AG04450 (cell line): ENCODE measurements around the gene ACE. TPM values are rescaled to one million over a fixed set of nuclear protein-coding genes. Genes with fewer than 3 reads are reported as not detected.

Experiments
- CTCF ChIA-PET: fragments of 300-600, 350-600 bp; formaldehyde crosslinking; extraction: SDS; loops from one replicate; lab custom pipeline; 2022; ENCODE audit warnings: antibody characterized with exemption, inconsistent platforms; lab: Charles Lee
- POLR2A ChIA-PET: fragments of 350-600 bp; formaldehyde crosslinking; extraction: SDS; loops from one replicate; lab custom pipeline; 2021; ENCODE audit warnings: antibody characterized with exemption, inconsistent platforms; lab: Yijun Ruan, JAX
- DNase-seq: peaks from one replicate; pipeline ENCODE4 v3.0.0-alpha.2; 2011; ENCODE audit warnings: low read depth, low spot score
- H3K27ac ChIP-seq: one replicate; pipeline ENCODE4 v1.5.1; 2012; ENCODE audit warnings: low read depth, low read length, control low read depth
- H3K27me3 ChIP-seq: one replicate; pipeline ENCODE4 v1.6.0; 2012; ENCODE audit warnings: low read length; ENCODE audit not compliant: control insufficient read depth, insufficient read depth
- H3K4me3 ChIP-seq: 2 replicates; pipeline ENCODE4 v1.5.1; 2011; ENCODE audit warnings: mild to moderate bottlenecking, low read depth, low read length, control low read depth
- H3K9me3 ChIP-seq: 2 replicates; pipeline ENCODE4 v1.5.1; 2012; ENCODE audit warnings: low read length; ENCODE audit not compliant: control insufficient read depth, insufficient read depth
- CTCF ChIP-seq: IDR thresholded peaks from 2 replicates; pipeline ENCODE4 v1.5.1; 2011; ENCODE audit warnings: low read depth, low read length, control low read depth, inconsistent platforms
- polyA plus RNA-seq: library from polyadenylated mRNA; depleted of rRNA; stranded (reverse); fragments of >200 nt; gene quantifications from 2 replicates; pipeline ENCODE4 v1.2.3, GENCODE V29; 2011

ACE gene
- polyA plus RNA-seq, 1 experiment = 0.99 TPM

- Histone ChIP-seq H3K4me3 (no peak overlapping the region), H3K27ac (no peak overlapping the region), H3K9me3 (peaks cover 2% of the 10 kb centered on the region; the same call in 1 of the 2 replicates), H3K27me3 (no peaks in the 10 kb centered on the region)
- no peak for DNase-seq
- ChIA-PET POLR2A (no interaction called here), CTCF (no interaction called here)
- TF ChIP-seq CTCF = no peak
Measured at GRCh38 chr17:63512388-63512787, 35.5 kb downstream of the ACE start.

- CTCF ChIA-PET = no interaction called here
- POLR2A ChIA-PET = no interaction called here
- no peak overlapping the region for H3K4me3 ChIP-seq
- no peak for TF ChIP-seq CTCF
- H3K9me3 ChIP-seq = peaks cover 2% of the 10 kb centered on the region; the same call in 1 of the 2 replicates
- no peaks in the 10 kb centered on the region for H3K27me3 ChIP-seq
- DNase-seq = no peak
- H3K27ac ChIP-seq = no peak overlapping the region
Measured at GRCh38 chr17:63512896-63513644, 36.2 kb downstream of the ACE start.

GRCh38 chr17:63514477-63514876, 37.6 kb downstream of the ACE start:
- no peak for TF ChIP-seq CTCF
- no peak for DNase-seq
- H3K4me3 ChIP-seq = no peak overlapping the region
- H3K27ac ChIP-seq = no peak overlapping the region
- H3K9me3 ChIP-seq = no peaks in the 10 kb centered on the region
- no peaks in the 10 kb centered on the region for H3K27me3 ChIP-seq
- ChIA-PET POLR2A (no interaction called here), CTCF (interaction anchor here (1.1 kb wide), 1 partner anchor 98 kb away, joined by 4 read pairs; no protein-coding TSS in a partner anchor)

- H3K27ac ChIP-seq = no peak overlapping the region
- no peaks in the 10 kb centered on the region for H3K27me3 ChIP-seq
- ChIA-PET CTCF (interaction anchor here (1.1 kb wide), 1 partner anchor 98 kb away, joined by 4 read pairs; no protein-coding TSS in a partner anchor), POLR2A (interaction anchor here (1.0 kb wide), 1 partner anchor 16 kb away, joined by 3 read pairs; no protein-coding TSS in a partner anchor)
- no peak for TF ChIP-seq CTCF
- no peaks in the 10 kb centered on the region for H3K9me3 ChIP-seq
- no peak for DNase-seq
- H3K4me3 ChIP-seq = no peak overlapping the region
Measured at GRCh38 chr17:63514974-63515373, 38.1 kb downstream of the ACE start.

- Histone ChIP-seq H3K4me3 (no peak overlapping the region), H3K27ac (no peak overlapping the region), H3K27me3 (no peaks in the 10 kb centered on the region), H3K9me3 (no peaks in the 10 kb centered on the region)
- no peak for DNase-seq
- ChIA-PET CTCF (no interaction called here), POLR2A (interaction anchor here (1.0 kb wide), 1 partner anchor 16 kb away, joined by 3 read pairs; no protein-coding TSS in a partner anchor)
- no peak for TF ChIP-seq CTCF
Measured at GRCh38 chr17:63515426-63515825, 38.6 kb downstream of the ACE start.
